Spleen (tissue), 7 donors: ENCODE measurements around the gene THSD4.

Source experiments
- POLR2A ChIP-seq, 3 donors: fragments of 450-650 bp; IDR thresholded peaks; one replicate each; pipeline ENCODE4 v1.5.1; 2017; ENCODE audit warnings: antibody characterized with exemption in 3 of 3, mild to moderate bottlenecking in 1 of 3
- POLR2AphosphoS5 ChIP-seq, 3 donors: sonication (generic); formaldehyde crosslinking; IDR thresholded peaks; one replicate each; pipeline ENCODE4 v1.5.1; 2017; ENCODE audit warnings: antibody characterized with exemption in 3 of 3
- TF ChIP-seq, protein P1 (sequence below), 11 experiments: fragments of 200-600 bp in 7 of 11; fragments of 450-650 bp in 4 of 11; sonication (generic) in 4 of 11; IDR thresholded peaks in 8 of 11; conservative IDR thresholded peaks in 3 of 11; 1 replicate in 7 of 11; 2 replicates in 4 of 11; pipeline versions ENCODE4 v1.4.0 to v1.8.0; 2016 to 2021; ENCODE audit warnings: antibody characterized with exemption in 11 of 11, inconsistent platforms in 4 of 11, mild to moderate bottlenecking in 1 of 11
- donor health status: DM: no; HTN: no; CAD: no; lungs with moderate emphysema.
- donor health status: DM: no; HTN: no; CAD: no.
- donor health status: DM: no; HTN: no; CAD: no.

DNA sequence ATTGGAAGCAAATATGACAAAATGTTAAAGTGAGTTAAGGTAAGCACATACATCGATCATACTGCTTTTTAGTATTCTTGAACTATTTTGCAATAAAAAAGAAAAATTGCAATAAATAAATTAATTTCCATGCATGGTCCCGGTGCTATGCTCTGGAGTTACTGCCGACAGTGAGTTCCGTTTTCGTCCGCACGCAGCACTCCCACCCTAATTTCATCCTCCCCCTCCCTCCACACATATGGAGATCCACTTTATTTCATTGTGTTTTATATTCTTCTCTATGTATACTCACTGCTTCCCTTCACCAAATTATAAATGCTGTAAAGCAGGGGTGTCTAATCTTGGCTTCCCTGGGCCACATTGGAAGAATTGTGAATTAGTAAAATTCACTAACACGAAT lies 247.3 kb downstream of the THSD4 start:
- TF ChIP-seq POLR2A (IDR thresholded peaks at IDR 0.05) (no peak), POLR2AphosphoS5 (IDR thresholded peaks at IDR 0.05) (no peak)
- TF ChIP-seq, protein P1, sequence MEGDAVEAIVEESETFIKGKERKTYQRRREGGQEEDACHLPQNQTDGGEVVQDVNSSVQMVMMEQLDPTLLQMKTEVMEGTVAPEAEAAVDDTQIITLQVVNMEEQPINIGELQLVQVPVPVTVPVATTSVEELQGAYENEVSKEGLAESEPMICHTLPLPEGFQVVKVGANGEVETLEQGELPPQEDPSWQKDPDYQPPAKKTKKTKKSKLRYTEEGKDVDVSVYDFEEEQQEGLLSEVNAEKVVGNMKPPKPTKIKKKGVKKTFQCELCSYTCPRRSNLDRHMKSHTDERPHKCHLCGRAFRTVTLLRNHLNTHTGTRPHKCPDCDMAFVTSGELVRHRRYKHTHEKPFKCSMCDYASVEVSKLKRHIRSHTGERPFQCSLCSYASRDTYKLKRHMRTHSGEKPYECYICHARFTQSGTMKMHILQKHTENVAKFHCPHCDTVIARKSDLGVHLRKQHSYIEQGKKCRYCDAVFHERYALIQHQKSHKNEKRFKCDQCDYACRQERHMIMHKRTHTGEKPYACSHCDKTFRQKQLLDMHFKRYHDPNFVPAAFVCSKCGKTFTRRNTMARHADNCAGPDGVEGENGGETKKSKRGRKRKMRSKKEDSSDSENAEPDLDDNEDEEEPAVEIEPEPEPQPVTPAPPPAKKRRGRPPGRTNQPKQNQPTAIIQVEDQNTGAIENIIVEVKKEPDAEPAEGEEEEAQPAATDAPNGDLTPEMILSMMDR (IDR thresholded peaks at IDR 0.05 in 8 of 11, conservative IDR thresholded peaks at IDR 0.05 in 3 of 11), result no peak
